ENCODE results near the gene LIN28B. TPM values are rescaled to one million over a fixed set of nuclear protein-coding genes. Genes with fewer than 3 reads are reported as not detected.
"Not testable (repeated sequence)": the region's sequence is repeated elsewhere in the genome, so short reads cannot be mapped to it uniquely, and the experiment has no call there.

Gene LIN28B
- total and polyA plus RNA-seq, 2 of the 4 experiments (the other 2 are of a cell fraction) = not detected

DNA sequence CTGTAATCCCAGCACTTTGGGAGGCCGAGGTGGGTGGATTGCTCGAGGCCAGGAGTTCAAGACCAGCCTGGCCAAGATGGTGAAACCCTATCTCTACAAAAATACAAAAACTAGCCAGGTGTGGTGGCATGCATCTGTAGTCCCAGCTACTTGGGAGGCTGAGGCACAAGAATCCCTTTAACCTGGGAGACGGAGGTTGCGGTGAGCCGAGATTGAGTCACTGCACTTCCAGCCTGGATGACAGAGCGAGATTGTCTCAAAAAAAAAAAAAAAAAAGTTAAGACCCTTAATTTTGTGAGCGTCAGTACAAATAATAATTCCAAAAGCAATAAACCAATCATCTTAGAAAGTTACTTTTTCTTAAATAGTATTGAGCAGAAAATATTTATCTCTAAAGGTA lies 36.7 kb downstream of the LIN28B start:
- H3K79me1 ChIP-seq (ENCODE audit: low read depth in 1 of 2, low read length in 2 of 2); H3K4ac ChIP-seq (ENCODE audit: low read depth, low read length); POLR2A ChIA-PET (ENCODE audit: unreplicated experiment); H3K36me3 ChIP-seq (ENCODE audit: control insufficient read depth, insufficient read depth, low read length); intact Hi-C loops (cut with micrococcal nuclease); DNase-seq; BruUV-seq (replicated peaks); H3K23ac ChIP-seq (ENCODE audit: low read depth, low read length); H2AFZ ChIP-seq (replicated peaks; ENCODE audit: low read length, poor library complexity); H4K8ac ChIP-seq (ENCODE audit: low read depth in 2 of 2, low read length in 2 of 2); H4K5ac ChIP-seq (ENCODE audit: low read depth, low read length); H3K56ac ChIP-seq (ENCODE audit: extremely low read depth, insufficient read depth, low read length); H2AK5ac ChIP-seq (ENCODE audit: low read depth, low read length); H4K20me1 ChIP-seq (ENCODE audit: insufficient read depth, low read length); H3K9me1 ChIP-seq (ENCODE audit: insufficient read depth, low read length); H3K18ac ChIP-seq (ENCODE audit: low read depth, low read length); H4K91ac ChIP-seq (ENCODE audit: insufficient read depth, low read depth, low read length); in situ Hi-C loops (cut with MboI; ENCODE audit: low sequenced_read_pairs); H2BK120ac ChIP-seq (ENCODE audit: low read depth, low read length); H3K27me3 ChIP-seq (ENCODE audit: control insufficient read depth, insufficient read depth, low read length); H2BK15ac ChIP-seq (ENCODE audit: low read depth, low read length); H3K4me3 ChIP-seq (ENCODE audit: insufficient read depth, low read depth, low read length); H3K9ac ChIP-seq (ENCODE audit: low read depth, low read length); H2AK9ac ChIP-seq (replicated peaks; ENCODE audit: low read depth, low read length, poor library complexity); H3K27ac ChIP-seq (ENCODE audit: insufficient read depth, low read length); H3K4me2 ChIP-seq (ENCODE audit: low read depth, low read length); H3K4me1 ChIP-seq (ENCODE audit: control insufficient read depth, insufficient read depth, low read length); dilution Hi-C loops (cut with HindIII; ENCODE audit: low sequenced_read_pairs, unreplicated experiment); H3K9me3 ChIP-seq (ENCODE audit: control insufficient read depth, insufficient read depth, low read length); H2BK20ac ChIP-seq (ENCODE audit: low read depth, low read length); H2BK5ac ChIP-seq (ENCODE audit: low read depth, low read length, poor library complexity, severe bottlenecking); H3K14ac ChIP-seq (replicated peaks; ENCODE audit: low read depth, low read length); ATAC-seq (ENCODE audit: low read depth): not testable (repeated sequence)
- no CpG with 5 or more reads among the region's 7 CpGs for WGBS, 2 experiments (ENCODE audit: extremely low coverage in 2 of 2, insufficient read length in 1 of 2)
- CTCF ChIA-PET = interaction anchor here (1.7 kb wide), 1 partner anchor 84 kb away, joined by 3 read pairs; no protein-coding TSS in a partner anchor
